Transverse colon (tissue), 3 donors: ENCODE data around the gene PCSK7.

Experiments
- POLR2A ChIP-seq: fragments of 450-650 bp; IDR thresholded peaks from one replicate; pipeline ENCODE4 v1.6.1; 2016; ENCODE audit warnings: antibody characterized with exemption, mild to moderate bottlenecking, moderate library complexity
- TF ChIP-seq, protein P1 (sequence below), 5 experiments: fragments of 200-600 bp in 3 of 5; fragments of 450-650 bp in 2 of 5; sonication (generic) in 3 of 5; IDR thresholded peaks; 1 replicate in 2 of 5; 2 replicates in 3 of 5; pipeline ENCODE4 v1.5.1; 2016 to 2017; ENCODE audit warnings: antibody characterized with exemption in 5 of 5, inconsistent platforms in 3 of 5, mild to moderate bottlenecking in 2 of 5, moderate library complexity in 1 of 5

GRCh38 chr11:117187007-117187406 lies 44.9 kb downstream of the PCSK7 start:
- TF ChIP-seq, protein P1, sequence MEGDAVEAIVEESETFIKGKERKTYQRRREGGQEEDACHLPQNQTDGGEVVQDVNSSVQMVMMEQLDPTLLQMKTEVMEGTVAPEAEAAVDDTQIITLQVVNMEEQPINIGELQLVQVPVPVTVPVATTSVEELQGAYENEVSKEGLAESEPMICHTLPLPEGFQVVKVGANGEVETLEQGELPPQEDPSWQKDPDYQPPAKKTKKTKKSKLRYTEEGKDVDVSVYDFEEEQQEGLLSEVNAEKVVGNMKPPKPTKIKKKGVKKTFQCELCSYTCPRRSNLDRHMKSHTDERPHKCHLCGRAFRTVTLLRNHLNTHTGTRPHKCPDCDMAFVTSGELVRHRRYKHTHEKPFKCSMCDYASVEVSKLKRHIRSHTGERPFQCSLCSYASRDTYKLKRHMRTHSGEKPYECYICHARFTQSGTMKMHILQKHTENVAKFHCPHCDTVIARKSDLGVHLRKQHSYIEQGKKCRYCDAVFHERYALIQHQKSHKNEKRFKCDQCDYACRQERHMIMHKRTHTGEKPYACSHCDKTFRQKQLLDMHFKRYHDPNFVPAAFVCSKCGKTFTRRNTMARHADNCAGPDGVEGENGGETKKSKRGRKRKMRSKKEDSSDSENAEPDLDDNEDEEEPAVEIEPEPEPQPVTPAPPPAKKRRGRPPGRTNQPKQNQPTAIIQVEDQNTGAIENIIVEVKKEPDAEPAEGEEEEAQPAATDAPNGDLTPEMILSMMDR (IDR thresholded peaks at IDR 0.05): no peak
- TF ChIP-seq POLR2A: no peak
